NCI-H526 (cell line): ENCODE results near the gene HSF2.
A peak's percentile ranks its signal among the peaks of the same experiment; 100 is the strongest.
"Not testable (repeated sequence)": the region's sequence is repeated elsewhere in the genome, so short reads cannot be mapped to it uniquely, and the experiment has no call there.

ENCODE experiments used
- DNase-seq, 2 experiments: peaks; one replicate each; lab custom pipeline; 2025; lab: John Stamatoyannopoulos, UW

The HSF2 gene

GRCh38 chr6:122455116-122455515 is 55.7 kb downstream of the HSF2 start:
- not testable (repeated sequence) for DNase-seq

GRCh38 chr6:122458087-122458486 is 58.6 kb downstream of the HSF2 start:
- no peak for DNase-seq

- DNase-seq = no peak
Measured at GRCh38 chr6:122459240-122459639, 59.8 kb downstream of the HSF2 start.

- not testable (repeated sequence) for DNase-seq
Measured at GRCh38 chr6:122459865-122460416, 60.5 kb downstream of the HSF2 start.

- no peak for DNase-seq
Measured at GRCh38 chr6:122461885-122462284, 62.4 kb downstream of the HSF2 start.

GRCh38 chr6:122471107-122472021 is 71.9 kb downstream of the HSF2 start, which contains the start of gene SERINC1:
Gene SERINC1 (minus strand): TSS chr6:122471807. CDS start chr6:122471737, 70 bp downstream.
- DNase-seq = peak; percentile 85 to 94

GRCh38 chr6:122472022-122472340 is 72.5 kb downstream of the HSF2 start:
- no peak for DNase-seq

- DNase-seq = peak in 1 of 2 experiments; percentile 36
Measured at GRCh38 chr6:122476131-122476530, 76.7 kb downstream of the HSF2 start.

- no peak for DNase-seq
Measured at GRCh38 chr6:122482750-122483080, 83.3 kb downstream of the HSF2 start.
